Hematopoietic multipotent progenitor cell treated with erythropoietin and hydrocortisone succinate and interleukin-3 and kit ligand, for 17 days (in vitro differentiated cells): ENCODE measurements around the gene SYNJ1.
A peak's percentile ranks its signal among the peaks of the same experiment; 100 is the strongest.
"Not testable (repeated sequence)": the region's sequence is repeated elsewhere in the genome, so short reads cannot be mapped to it uniquely, and the experiment has no call there.

Source experiments
- DNase-seq: peaks from one replicate; pipeline ENCODE4 v3.0.0-alpha.2; 2015; ENCODE audit warnings: low spot score

SYNJ1 gene

DNA sequence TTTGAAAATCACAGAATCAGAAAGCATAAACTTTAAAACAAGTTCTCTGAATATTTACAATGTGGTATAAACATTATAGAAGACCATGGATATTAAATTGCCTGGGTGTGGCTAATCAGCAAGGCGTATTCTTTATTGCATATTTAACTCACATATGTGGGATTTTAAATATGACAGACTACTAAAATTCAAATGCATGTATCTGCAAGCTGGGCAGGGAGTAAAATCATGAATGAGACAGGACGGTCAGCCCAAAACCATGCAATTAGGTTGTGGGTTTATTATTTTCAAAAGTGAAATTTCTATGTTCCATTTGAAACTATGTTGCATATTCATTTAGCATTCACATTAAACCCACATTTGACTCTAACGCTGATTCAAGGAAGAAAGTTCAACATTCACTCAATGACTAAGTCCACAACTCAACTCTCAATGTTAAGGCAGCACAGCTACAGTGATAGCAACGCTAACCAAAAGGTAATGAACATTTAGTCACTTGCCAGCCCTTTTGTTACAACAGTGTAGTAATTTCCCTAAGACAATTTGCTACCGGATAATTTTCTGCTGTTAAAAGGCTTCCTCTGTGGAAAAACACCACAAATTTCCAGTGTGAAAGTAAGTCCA, 6.3 kb upstream of the SYNJ1 start:
- DNase-seq: no peak

DNA sequence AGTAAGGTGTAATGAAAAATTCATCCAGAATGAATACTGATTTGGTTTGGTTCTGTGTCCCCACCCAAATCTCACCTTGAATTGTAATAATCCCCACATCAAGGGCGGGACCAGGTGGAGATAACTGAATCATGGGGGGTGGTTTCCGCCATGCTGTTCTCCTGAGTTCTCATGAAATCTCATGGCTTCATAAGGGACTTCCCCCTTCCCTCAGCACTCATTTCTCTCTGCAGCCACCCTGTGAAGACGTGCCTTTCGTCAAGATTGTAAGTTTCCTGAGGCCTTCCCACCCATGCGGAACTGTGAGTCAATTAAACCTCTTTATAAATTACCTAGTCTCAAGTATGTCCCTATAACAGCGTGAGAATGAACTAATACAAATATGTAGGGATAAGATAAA, 5.5 kb upstream of the SYNJ1 start:
- no peak for DNase-seq

DNA sequence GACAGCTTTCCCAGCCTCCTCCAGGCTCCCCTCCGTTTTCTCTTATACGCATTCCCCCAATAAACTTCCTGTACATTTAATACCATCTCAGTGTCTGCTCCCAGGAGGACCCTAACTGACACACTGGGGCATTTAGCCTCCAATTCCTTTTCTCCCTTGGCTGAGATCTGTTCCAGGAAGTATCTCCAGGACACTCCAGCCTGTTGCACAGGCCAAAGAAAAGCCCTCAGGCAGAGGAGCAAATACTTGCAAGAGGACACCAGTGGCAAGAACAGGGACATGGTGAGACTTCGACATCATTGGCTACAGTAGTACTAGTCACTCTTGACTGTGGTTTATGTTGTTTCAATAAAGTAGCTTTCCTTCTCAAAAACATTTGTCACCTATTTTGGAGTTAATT, 4.7 kb upstream of the SYNJ1 start:
- DNase-seq: no peak

DNA sequence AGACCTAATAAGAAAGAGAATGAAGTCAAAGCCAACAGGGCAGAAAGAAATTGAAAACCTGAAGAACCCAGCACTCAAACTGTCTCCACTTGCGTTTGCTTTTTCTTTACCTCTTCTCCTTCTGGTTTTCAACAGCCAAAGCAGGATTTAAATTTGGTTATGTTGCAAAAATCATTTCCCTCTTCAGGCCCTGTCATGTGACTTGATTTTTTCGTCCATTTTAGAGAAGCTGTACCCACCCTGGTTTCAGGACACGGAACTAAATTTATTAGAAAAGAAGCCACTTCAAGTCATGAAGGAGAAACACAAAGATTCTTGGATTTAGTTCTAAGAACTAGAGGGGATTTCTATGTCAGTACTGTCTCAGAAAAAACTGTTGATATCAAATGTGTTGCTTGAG, 1.0 kb upstream of the SYNJ1 start:
- no peak for DNase-seq

DNA sequence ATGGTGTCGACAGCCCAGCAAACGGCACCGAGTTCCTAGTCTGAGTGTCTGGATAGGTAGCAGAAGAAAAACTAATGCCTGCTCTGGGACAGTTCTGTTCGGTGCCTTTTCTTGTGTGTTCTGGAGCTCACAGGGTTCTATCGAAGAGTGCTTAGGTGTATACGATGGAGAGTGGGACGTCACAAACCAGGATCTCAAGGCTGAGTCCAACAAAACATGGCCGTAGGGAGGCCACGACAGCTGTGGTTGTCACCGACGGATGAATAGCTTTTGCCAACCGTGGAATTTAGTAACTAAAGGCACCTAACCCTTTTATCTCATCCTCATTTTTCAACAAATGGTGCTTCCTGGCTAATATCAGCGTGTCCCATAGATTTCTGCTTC, 635 bp upstream of the SYNJ1 start:
- DNase-seq: no peak

DNA sequence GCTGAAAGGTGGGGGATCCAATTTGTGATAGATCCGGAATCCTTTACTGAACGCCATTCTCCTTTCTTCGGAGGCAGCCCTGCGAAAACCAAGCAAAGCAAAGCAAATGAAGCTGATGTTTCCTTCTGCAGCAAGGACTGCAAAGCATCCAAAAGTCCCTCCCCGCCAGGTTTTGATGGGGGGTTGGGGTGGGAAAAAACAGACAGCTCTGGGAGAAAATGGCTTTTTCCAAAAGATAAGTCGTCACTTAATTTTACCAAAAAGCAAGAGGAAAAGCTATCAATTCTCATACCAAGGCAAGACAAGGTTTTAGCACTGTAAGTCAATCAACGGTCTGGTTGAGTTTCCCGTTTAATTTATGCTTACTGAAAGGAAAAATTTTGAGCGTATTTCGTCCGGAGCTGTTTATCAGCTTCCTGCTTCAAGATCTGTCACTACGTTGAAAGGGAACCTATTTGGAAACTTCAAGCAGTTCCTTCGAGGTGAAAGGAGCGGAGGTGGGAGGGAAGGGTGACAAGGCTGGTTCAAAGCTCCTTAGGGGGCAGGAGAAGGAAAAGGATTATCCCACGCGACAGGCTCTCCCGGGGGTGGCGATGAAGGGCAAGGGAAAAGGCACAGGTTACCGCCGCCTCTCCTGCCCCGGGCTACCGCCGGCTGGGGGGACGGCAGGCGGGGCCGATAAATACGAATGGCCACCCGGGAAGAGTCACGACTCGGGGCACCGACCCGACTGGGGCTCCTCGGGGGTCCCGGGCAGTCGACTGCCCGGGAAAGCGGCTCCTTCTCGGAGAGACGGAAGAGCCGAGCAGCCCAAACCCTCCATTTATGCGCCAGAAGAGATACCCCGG, 750 bp downstream of the SYNJ1 start:
- DNase-seq: peak; percentile 54

DNA sequence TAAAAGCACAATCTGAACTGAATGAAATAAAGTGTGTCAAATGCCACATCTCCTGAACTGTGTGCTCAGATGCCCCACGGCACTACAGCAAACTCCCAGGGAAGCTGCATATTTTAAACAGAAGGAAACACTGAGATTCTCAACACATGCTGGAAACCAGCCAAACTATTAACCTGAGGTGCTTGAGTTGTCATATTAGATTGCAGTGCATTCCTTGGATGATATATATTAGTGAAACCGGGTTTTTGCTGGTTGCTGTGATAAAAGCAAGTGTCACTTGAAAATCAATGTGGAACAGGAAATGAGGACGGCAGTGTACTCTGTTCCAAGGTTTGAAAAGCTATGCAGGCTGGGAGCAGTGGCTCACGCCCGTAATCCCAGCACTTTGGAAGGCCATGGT, 8.7 kb downstream of the SYNJ1 start:
- no peak for DNase-seq

DNA sequence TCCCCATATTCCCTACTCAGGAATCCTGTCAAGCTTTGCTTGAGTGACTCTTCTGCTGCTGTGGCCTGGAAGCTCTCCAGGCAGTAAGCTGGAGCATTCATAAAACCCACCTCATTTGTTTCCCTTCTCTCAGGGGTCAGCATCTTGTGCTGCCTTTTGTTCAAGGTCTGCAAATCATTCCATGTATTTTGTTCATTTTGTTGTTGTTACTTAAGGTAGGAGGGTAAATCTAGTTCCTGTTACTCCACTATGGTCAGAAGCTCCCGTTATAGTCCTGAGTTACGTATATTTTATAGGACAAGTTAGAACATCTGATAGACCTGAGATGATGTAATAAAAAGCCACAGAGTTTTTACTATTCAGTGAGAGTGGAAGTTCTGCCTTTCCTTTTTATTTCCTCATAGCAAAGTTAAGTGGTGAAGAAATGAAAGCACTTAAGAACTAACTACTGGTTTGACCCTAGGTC, 9.9 kb downstream of the SYNJ1 start:
- DNase-seq: no peak

DNA sequence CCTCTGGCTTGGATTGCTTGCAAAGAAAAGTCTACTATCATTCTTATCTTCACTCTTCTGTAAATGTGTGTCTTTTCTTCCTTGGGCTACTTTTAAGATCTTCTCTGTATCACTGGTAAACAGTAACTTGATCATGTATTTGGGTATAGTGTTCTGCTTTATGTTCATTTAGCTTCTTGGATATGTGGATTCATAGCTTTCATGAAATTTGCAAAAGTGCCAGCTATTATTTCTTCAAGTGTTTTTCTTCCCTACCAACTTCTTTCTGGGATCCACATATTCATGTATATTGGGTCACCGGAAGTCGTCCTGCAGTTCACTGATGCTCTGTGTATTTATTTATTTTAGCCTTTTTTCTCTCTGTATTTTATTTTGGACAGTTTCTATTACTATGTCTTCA, 11.3 kb downstream of the SYNJ1 start:
- DNase-seq: no peak

DNA sequence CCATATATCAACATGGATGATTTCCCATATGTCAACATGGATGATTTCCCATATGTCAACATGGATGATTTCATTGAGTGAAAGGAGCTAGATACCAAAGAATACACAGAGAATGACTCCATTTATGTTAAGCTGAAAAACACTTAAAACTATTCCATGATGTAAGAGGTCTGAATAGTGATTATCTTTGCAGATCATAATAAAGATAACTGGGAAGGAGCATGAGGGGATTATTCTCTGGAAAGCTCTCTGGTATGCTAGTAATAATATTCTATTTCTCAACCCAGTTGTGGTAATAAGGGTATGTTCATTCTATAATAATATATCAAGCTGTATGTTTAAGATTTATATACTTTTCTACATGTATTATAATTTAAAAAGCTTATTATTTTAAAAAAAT, 14.1 kb downstream of the SYNJ1 start:
- DNase-seq: no peak

DNA sequence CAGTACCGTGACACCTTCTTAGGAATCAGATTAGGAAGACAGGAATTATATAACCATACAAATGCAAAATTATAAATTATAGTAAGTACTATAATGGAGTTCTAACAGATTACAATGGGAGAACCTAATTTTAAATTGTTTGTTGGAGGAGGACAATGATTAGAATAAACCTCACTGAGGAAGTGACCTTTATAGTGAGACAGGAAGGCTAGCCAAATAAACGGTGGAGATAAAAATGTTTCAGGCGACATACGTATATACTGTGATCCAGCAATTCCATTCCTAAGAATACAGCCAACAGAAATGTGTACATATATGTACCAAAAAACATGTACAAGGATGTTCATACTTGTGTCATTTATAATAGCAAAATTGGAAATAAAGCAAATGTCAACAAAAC, 15.2 kb downstream of the SYNJ1 start:
- no peak for DNase-seq

DNA sequence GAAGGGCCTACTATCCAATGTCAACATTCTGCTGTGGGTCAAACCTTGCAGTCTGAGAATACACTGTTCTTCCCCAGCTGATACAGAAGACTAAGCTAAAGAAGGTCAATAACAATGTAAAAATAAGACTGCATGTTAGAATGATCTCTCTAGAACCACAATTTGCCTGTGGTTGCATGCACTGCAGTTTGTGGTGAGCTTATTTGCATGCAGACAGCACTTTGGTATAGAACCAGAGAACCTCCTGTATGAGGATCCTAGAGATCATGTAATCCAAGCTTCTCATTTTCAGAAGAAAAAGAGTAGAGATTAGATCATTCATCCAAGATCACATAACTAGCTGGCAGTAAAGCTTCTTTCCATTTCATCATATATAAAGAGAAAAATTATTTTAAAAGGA, 15.8 kb downstream of the SYNJ1 start:
- no peak for DNase-seq

DNA sequence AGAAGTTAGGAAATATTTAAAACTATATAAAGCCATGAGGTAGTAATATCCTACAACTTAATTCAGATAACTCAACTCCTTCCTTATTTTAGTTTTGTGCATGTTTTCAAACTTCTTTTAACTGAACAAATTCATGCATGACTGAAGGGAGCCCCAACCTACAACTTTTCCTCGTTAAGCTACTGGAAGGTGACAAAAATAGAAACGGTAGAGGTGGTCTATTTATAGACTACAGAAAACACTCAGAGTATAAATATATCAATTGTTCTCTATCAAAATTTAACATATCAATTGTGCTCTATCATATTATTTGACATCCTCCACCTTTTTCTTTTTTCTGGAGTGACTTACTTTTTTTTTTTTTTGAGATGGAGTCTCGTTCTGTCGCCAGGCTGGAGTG, 16.8 kb downstream of the SYNJ1 start:
- DNase-seq: no peak

DNA sequence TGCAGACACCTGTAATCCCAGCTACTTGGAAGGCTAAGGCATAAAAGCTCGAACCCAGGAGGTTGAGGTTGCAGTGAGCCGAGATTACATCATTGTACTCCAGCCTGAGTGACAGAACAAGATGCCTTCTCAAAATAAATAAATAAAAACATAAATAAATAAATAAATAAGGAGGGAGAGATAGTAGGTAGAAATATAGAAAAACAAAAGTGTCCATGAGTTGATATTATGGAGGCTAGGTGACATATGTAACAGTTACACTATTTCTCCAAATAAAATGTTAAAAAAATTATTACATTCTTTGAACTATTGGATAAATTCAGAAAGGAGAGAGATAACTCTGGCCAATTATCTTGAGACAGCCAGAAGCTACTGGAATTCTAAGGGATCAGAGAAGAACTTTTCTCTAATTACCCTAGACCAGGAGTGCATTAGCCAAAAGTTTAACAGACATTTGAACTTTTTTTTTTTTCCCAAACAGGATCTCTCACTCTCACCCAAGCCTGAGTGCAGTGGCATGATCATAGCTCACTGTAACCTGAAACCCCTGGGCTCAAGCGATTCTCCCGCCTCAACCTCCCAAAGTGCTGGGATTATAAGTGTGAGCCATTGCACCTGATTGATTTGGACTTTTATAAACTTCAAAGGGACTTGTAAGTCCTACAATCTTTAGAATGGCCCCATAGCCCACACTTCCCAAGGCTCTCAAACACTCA, 17.6 kb downstream of the SYNJ1 start:
- no peak for DNase-seq

DNA sequence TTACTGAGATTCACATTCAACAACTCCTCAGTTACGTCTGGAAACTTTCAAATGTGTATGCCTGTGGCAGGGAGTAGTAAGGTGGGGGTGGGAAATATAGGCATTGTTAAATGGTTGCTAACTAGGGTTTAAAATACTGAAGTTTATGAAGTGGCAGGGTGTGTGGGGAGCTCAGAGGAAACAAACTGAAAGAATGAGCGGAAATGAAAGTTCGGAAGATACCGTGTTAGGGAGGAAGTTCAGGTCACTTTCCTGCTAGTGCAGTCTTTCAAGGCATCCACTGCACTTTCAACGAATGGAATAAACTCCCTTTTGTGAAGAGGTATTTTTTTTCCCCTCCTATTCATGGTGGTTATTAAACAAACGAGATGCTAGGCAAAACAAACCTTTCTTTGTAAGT, 19.7 kb downstream of the SYNJ1 start:
- DNase-seq: no peak

DNA sequence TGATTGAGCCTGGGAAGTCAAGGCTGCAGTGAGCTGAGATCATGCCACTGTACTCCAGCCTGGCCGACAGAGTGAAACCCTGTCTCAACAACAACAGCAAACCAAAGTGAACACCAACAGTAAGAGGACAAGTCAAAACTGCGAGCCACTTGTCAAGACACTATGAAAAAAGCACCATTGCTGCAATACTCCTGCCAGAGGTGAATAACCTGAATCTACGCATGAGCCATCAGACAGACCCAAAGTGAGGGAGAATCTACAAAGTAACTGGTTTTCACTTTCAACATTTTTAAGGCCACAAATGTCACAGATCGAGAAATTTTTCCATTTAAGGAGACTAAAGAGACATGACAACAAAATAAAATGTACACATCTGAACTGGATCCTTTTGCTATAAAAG, 21.9 kb downstream of the SYNJ1 start:
- no peak for DNase-seq

DNA sequence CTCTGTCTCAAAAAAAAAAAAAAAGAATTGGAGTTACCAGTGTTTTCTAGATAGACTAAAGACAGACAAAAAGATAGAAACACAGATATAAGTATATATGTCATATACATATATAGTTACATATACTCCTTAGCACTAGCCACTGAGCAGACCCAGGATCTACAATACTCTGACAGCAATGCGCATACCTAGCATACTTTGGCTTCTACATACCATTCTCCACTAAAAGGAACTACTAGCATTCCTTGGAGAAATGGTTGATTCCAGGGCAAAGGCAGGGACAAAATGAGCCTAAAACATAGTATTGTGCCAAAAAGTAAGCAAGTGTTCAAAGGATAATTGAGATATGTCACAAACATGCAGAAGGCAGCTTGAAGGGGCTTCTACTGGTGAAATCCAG, 22.7 kb downstream of the SYNJ1 start:
- DNase-seq: no peak

DNA sequence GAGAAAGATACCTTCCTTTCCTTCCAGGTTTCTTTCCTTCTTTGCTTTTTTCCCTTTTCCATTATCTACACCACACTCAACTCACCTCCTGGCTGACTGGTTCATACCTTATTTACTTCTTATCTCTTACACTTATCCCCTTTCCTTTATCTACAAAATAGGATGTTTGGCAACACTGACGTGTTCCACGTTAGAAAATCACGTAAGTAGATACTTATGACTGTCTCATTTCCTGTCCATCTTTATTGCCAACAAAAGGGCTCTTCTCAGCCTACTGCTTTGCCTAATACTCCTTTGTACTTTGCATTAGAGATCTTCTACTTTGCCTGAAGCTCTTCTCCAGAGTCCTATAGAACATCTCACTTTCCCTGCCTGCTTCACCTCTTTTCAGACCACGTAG, 25.1 kb downstream of the SYNJ1 start:
- DNase-seq: no peak

DNA sequence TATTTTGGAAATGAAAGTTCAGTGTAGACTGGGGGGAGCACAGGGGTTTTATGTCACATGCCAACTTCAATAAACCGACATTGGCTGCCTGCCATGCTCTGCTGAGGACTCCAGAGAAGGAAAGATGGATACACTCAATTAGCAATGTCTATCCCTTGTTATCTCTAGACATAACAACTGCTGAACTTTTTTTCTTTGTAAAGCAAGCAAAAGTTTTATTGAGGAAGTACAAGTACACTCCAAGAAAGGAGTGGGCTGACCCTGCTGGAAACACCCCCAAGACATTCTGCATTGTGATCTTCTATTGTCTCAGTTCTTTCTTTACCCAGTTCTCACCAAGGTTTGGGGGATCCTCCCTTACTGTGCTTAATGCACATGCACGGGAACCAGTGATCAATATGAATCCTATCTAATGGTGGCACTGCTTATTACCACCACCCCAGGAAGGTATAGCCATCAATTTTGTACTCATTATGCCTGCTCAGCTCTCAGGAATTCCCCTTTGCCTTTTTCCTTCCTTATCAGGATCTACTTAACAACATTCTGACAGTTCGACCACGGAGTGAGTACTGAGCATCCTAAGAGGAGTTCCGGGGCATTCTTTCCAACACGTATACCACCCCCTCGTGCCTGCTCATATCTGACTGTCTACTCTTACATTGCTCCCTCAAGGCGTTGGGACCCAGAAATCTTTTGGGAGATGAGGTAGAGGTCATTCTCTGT, 28.7 kb downstream of the SYNJ1 start:
- DNase-seq: no peak

DNA sequence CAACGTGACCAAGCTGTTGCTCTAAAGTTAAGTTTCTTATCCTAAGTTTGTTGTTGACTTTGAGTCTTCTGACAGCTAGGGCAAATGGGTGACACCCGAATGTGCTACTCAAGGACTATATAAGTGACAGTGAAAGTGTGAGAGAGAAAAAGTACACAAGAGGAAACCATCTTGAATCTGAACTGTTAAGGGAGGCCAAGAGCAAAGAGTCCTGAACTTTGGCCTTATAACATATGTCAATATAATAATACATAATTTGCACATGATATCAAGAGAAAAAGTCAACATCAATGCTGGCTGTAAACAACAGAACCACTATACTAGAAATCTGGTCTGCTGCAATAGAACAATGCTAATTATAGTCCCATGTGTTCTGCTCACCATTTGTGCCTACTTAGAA, 29.5 kb downstream of the SYNJ1 start:
- no peak for DNase-seq

DNA sequence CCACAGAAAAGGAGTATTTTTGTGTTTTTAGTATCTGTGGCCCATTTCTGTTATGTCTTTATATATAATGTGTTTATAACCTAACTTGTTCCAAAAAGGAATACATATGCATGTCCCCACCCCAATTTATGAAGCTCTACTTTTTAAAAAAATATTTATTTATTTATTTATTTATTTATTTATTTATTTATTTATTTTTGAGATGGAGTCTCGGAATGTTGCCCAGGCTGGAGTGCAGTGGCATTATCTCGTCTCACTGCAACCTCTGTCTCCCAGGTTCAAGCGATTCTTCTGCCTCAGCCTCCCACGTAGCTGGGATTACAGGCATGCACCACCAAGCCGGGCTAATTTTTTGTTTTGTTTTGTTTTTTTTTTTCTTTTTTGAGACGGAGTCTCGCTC, 32.3 kb downstream of the SYNJ1 start:
- not testable (repeated sequence) for DNase-seq

DNA sequence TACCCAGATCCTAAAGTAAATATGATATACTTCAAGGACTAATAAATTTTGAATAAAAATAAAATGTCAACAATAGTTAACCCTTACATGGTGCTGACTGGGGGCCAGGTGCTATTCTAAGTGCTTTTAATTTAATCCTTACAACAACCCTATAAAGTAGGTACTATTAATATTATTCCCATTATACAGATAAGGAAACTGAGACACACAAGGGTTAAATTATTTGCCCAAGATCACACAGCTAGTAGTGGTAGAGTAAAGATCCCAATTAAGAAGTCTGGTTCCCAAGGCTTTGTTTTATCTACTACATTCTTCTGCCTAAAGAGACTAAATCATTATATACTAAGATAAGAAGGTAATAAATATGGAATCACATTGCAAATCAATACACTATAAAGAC, 34.2 kb downstream of the SYNJ1 start:
- no peak for DNase-seq

DNA sequence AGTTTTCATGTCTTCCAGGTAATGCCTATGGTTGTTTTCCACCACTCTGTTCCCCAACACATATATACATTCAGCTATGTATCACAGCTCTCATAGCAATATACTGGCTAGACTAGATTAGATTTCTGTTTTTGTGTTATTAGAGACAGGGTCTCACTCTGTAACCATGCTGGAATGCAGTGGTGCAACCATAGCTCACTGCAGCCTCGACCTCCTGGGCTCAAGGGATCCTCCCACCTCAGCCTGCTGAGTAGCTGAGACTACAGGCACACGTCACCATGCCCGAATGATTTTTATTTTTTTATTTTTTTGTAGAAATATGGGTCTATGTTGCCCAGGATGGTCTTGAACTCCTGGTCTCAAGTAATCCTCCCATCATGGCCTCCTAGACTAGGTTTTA, 37.7 kb downstream of the SYNJ1 start:
- DNase-seq: no peak
